PC-9 (cell line): Measurements from ENCODE around the gene SPEG. TPM values are rescaled to one million over a fixed set of nuclear protein-coding genes. Genes with fewer than 3 reads are reported as not detected.

Experiments used
- BruUV-seq: library from RNA; stranded (reverse); fragments of 400-500 nt; replicated peaks from 2 replicates; lab custom pipeline; 2021; lab: Mats Ljungman, UMichigan
- CTCF ChIA-PET: fragments of 300-600 bp; sonication (Branson Sonifier 250); formaldehyde crosslinking; loops from one replicate; lab custom pipeline; 2022; ENCODE audit warnings: antibody characterized with exemption; lab: Charles Lee
- POLR2A ChIA-PET: fragments of 300-600 bp; sonication (Branson Sonifier 250); formaldehyde crosslinking; loops from one replicate; lab custom pipeline; 2022; ENCODE audit warnings: antibody characterized with exemption; ENCODE audit not compliant: unreplicated experiment; lab: Charles Lee
- DNase-seq, 2 experiments: peaks; one replicate each; pipeline versions ENCODE4 v3.0.0 to v3.0.0-alpha.2; 2015 to 2022; ENCODE audit warnings: mixed read lengths in 1 of 2
- H2AFZ ChIP-seq: fragments of 200-600 bp; sonication (generic); 2 replicates; pipeline ENCODE4 v1.8.1; 2017; ENCODE audit warnings: antibody characterized with exemption
- H3F3A ChIP-seq: fragments of 200-600 bp; sonication (generic); 2 replicates; pipeline ENCODE4 v1.8.1; 2017; ENCODE audit warnings: antibody characterized with exemption, mild to moderate bottlenecking, low read depth; ENCODE audit not compliant: insufficient read depth
- H3K27ac ChIP-seq: fragments of 200-600 bp; sonication (generic); 2 replicates; pipeline ENCODE4 v1.6.1; 2016; ENCODE audit warnings: mixed run types
- H3K27me3 ChIP-seq: fragments of 200-600 bp; sonication (generic); 2 replicates; pipeline ENCODE4 v1.6.1; 2016; ENCODE audit warnings: low read depth, mixed run types; ENCODE audit not compliant: insufficient read depth
- H3K36me3 ChIP-seq: fragments of 200-600 bp; sonication (generic); 2 replicates; pipeline ENCODE4 v1.6.1; 2016; ENCODE audit warnings: low read depth, mixed run types
- H3K4me1 ChIP-seq: fragments of 200-600 bp; sonication (generic); replicated peaks from 2 replicates; pipeline ENCODE4 v1.6.1; 2016; ENCODE audit warnings: mixed run types; ENCODE audit not compliant: insufficient read depth
- H3K4me2 ChIP-seq: fragments of 200-600 bp; sonication (generic); 2 replicates; pipeline ENCODE4 v1.6.1; 2017; ENCODE audit warnings: mixed run types
- H3K4me3 ChIP-seq: fragments of 200-600 bp; sonication (generic); 2 replicates; pipeline ENCODE4 v1.6.1; 2016; ENCODE audit warnings: mixed run types
- H3K79me2 ChIP-seq: fragments of 200-600 bp; sonication (generic); 2 replicates; pipeline ENCODE4 v1.6.1; 2017; ENCODE audit warnings: low read depth, mixed run types
- H3K9me2 ChIP-seq: fragments of 200-600 bp; sonication (generic); 2 replicates; pipeline ENCODE4 v1.8.1; 2017; ENCODE audit warnings: mild to moderate bottlenecking; ENCODE audit not compliant: insufficient read depth
- H3K9me3 ChIP-seq: fragments of 200-600 bp; sonication (generic); 2 replicates; pipeline ENCODE4 v1.8.1; 2016; ENCODE audit warnings: low read depth; ENCODE audit not compliant: insufficient read depth
- H4K20me1 ChIP-seq: fragments of 200-600 bp; sonication (generic); 2 replicates; pipeline ENCODE4 v1.8.1; 2017; ENCODE audit not compliant: insufficient read depth
- EZH2 ChIP-seq: fragments of 200-600 bp; sonication (generic); IDR thresholded peaks from 2 replicates; pipeline ENCODE4 v1.8.0; 2017; ENCODE audit warnings: antibody characterized with exemption, low read depth
- intact Hi-C: fragments of 100-400 bp; cut with micrococcal nuclease; formaldehyde crosslinking; loops from one replicate; pipeline ENCODE4 v1.10.0; 2022; ENCODE audit not compliant: unreplicated experiment
- total RNA-seq: library from RNA; stranded (reverse); gene quantifications from 2 replicates; pipeline ENCODE4 v1.2.3, GENCODE V29; 2021
- TF ChIP-seq, protein P1 (sequence below): fragments of 200-600 bp; sonication (generic); conservative IDR thresholded peaks from 2 replicates; pipeline ENCODE4 v1.6.1; 2017; ENCODE audit warnings: mixed run types, antibody characterized with exemption, mild to moderate bottlenecking, moderate library complexity

Gene SPEG
- total RNA-seq, 1 experiment from 2014 or later: 46.8 TPM

DNA sequence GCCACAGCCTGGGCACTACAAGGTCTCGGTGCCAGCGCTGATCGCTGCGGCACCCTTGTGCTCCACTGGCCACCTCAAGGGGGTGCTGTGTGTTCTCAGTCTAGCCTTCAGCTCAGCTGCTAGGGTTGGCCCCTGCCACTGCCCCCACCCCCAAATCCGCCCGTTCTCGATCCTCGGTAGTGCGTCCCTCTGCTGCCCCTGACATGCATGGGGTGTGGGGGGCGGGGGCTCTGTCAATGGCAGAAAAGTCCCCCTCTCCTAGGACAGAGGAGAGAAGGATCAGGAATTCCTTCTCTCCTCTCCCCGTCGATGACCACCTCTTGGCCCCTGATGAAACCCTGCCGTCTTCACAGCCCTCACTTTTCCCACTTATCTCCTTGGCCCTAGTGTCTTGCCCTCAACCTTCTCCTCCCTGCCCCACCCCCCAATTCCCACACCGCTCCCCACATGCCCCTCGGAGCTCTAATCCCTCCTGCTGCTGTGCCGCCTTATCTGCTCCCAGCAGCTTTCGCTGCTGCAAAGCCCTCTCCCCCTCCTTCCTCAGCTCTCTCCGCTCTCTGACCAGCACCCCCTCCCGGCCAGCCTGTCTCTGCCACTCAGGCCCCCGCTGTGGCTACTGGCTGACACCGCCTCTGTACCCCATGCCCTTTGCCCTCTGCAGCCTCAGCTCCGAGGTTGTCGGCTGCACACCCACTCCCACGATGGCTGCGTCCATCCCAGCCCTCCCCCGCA is 75.3 kb downstream of the SPEG start:
- H4K20me1 ChIP-seq: no peaks in the 10 kb centered on the region
- H3K4me2 ChIP-seq: peak overlapping the region; percentile 82
- ChIA-PET CTCF (interaction anchor here (0.5 to 1.6 kb wide), 12 partner anchors 8 to 1553 kb away, joined by 3 to 19 read pairs (median 6); partner anchors contain the start of gene GMPPA), POLR2A (interaction anchor here (0.5 to 0.7 kb wide), 3 partner anchors 49 to 1905 kb away, joined by 3 to 8 read pairs (median 4); no protein-coding TSS in a partner anchor)
- H3K9me3 ChIP-seq: no peaks in the 10 kb centered on the region
- TF ChIP-seq EZH2: no peak
- TF ChIP-seq, protein P1, sequence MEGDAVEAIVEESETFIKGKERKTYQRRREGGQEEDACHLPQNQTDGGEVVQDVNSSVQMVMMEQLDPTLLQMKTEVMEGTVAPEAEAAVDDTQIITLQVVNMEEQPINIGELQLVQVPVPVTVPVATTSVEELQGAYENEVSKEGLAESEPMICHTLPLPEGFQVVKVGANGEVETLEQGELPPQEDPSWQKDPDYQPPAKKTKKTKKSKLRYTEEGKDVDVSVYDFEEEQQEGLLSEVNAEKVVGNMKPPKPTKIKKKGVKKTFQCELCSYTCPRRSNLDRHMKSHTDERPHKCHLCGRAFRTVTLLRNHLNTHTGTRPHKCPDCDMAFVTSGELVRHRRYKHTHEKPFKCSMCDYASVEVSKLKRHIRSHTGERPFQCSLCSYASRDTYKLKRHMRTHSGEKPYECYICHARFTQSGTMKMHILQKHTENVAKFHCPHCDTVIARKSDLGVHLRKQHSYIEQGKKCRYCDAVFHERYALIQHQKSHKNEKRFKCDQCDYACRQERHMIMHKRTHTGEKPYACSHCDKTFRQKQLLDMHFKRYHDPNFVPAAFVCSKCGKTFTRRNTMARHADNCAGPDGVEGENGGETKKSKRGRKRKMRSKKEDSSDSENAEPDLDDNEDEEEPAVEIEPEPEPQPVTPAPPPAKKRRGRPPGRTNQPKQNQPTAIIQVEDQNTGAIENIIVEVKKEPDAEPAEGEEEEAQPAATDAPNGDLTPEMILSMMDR: peak; percentile 70
- no peaks in the 10 kb centered on the region for H3K79me2 ChIP-seq
- H3K4me3 ChIP-seq: peak overlapping the region; percentile 53; the same call in 1 of the 2 replicates
- no peaks in the 10 kb centered on the region for H3K36me3 ChIP-seq
- no peaks in the 10 kb centered on the region for H3K9me2 ChIP-seq
- no peak overlapping the region for H3K27ac ChIP-seq
- intact Hi-C loops: no loop called here
- DNase-seq: peak in 1 of 2 experiments; percentile 50
- no peak overlapping the region; the same call in 1 of the 2 replicates for H2AFZ ChIP-seq
- BruUV-seq: TSS peak; percentile 39
- peaks cover 47% of the 10 kb centered on the region for H3K27me3 ChIP-seq
- no peaks in the 10 kb centered on the region for H3F3A ChIP-seq
- no peaks in the 10 kb centered on the region for H3K4me1 ChIP-seq

DNA sequence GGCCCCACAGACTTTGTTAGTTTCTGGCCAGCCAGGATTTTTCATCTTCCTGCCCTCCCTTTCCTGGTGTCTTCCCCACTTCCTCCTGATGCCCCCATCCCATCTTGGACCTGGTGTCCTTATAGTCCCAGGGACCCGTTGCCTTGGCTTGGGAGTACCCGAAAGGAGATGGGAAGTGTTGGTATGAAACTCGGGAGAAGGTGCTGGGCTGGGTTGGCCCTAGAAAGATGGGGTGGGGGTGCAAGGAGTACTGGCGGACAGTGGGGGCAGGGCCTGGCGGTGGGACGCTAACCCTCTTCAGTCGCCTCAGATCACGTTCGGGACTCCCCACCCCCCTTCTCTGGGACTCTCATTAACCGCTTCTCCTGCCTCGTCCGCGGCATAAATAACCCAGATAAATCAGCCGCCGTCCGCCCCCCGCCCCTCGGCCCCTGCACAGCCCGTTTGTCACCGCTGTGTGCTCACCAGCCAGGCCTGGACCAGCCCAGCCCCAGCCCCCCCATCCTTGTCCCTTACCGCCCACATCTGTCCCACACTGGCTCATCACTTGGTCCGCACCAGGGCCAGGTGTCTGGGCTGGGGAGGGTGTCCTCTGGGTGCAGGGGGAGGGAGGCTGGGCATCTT is 76.0 kb downstream of the SPEG start:
- peaks cover 54% of the 10 kb centered on the region for H3K27me3 ChIP-seq

More for the DNA sequence above, 76.0 kb downstream of the SPEG start:
- H3K27ac ChIP-seq: no peak overlapping the region
- no peak for DNase-seq
- H4K20me1 ChIP-seq: no peaks in the 10 kb centered on the region
- H3F3A ChIP-seq: no peaks in the 10 kb centered on the region
- H3K9me3 ChIP-seq: no peaks in the 10 kb centered on the region
- BruUV-seq: no TSS peak
- no peaks in the 10 kb centered on the region for H3K79me2 ChIP-seq
- intact Hi-C loops: no loop called here
- no peak overlapping the region for H2AFZ ChIP-seq
- H3K36me3 ChIP-seq: no peaks in the 10 kb centered on the region
- no peak overlapping the region; the same call in 1 of the 2 replicates for H3K4me3 ChIP-seq
- POLR2A ChIA-PET: interaction anchor here (0.7 kb wide), 1 partner anchor 1904 kb away, joined by 4 read pairs; no protein-coding TSS in a partner anchor
- CTCF ChIA-PET: interaction anchor here (0.6 to 1.6 kb wide), 9 partner anchors 10 to 1554 kb away, joined by 3 to 19 read pairs (median 6); partner anchors contain the start of gene GMPPA
- H3K4me2 ChIP-seq: peak overlapping the region; percentile 82
- H3K9me2 ChIP-seq: no peaks in the 10 kb centered on the region
- H3K4me1 ChIP-seq: no peaks in the 10 kb centered on the region
- TF ChIP-seq, protein P1: peak; percentile 15; the same call in 1 of the 2 replicates
- TF ChIP-seq EZH2: no peak
